HuH-7 (cell line): ENCODE measurements around the gene HEPHL1.
"Not testable (repeated sequence)": the region's sequence is repeated elsewhere in the genome, so short reads cannot be mapped to it uniquely, and the experiment has no call there.

Experiments
- DNase-seq: peaks from one replicate; pipeline ENCODE4 v3.0.0; 2011; ENCODE audit warnings: low spot score

The HEPHL1 gene

DNA sequence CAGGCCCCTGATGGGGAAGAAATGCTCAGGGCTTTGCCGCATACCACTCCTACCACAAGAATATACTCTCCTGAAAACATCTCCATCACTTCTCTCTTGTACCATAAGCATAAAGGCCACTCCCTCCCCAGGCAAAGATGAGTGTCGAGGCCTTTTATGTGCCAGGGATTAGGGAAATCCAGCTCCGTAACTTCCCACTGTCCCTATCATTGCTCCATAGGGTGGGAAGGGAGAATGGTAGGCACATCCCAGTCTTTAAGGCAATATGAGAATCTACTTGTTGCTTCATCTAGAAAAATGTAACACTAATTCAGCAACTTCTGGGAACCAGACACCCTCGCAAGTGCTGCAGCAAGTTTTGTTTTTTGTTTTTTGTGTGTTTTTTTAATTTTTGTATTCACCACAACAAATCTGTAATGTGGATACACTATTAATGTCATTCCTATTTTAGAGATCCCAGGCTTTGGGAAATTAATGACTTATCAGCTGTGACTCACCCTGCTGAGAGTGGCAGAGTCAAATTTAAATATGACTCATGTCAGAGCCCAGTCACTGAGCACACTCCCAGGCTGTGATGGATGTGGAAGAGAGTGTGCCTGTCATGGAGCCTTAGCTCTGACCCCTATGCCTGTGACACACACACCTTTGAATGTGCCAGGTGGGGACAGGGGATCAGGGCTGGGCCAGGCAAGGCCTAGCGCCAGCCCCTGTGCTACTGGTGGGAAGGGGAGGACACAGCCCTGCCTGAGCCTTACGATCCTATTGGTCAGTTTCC lies 130.9 kb downstream of the HEPHL1 start:
- DNase-seq, result no peak

DNA sequence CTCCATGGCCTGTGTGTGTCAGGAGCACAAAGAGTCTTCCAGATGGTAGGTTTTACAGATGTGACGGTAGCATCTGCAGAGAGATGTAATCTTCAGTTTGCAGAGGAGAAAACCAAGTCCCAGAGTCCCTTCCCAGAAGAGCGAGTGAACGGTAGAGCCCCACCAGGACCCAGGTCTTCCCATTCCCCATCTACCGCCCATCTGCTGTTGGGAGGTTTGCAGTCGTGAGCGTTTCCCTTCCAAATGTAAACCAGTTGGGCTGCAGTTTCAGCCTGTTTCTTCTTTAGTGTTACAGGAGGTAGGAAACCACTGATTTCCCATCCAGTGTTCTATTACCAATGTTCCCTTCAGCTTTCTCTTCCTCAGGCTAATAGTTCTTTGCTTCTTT lies 131.5 kb downstream of the HEPHL1 start:
- no peak for DNase-seq

DNA sequence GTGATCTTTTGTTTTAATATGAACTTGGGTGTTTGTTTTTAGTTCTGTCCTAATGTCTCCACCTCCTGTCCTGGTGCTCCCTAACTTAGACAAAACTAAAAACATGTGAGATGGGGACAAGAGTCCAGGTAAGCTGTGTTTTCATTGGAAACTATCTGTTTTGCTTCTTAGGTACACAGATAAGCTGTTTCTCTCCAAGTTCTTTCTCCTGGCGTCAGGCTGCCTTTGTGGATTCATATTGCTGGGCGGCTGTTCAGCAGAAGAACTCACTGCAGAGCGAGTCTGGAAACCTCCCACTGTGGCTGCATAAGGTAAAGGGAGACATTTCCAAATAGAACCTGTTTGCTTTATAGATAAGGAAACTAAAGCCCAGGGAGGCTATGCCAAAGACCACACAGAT lies 132.2 kb downstream of the HEPHL1 start:
- DNase-seq, result no peak

DNA sequence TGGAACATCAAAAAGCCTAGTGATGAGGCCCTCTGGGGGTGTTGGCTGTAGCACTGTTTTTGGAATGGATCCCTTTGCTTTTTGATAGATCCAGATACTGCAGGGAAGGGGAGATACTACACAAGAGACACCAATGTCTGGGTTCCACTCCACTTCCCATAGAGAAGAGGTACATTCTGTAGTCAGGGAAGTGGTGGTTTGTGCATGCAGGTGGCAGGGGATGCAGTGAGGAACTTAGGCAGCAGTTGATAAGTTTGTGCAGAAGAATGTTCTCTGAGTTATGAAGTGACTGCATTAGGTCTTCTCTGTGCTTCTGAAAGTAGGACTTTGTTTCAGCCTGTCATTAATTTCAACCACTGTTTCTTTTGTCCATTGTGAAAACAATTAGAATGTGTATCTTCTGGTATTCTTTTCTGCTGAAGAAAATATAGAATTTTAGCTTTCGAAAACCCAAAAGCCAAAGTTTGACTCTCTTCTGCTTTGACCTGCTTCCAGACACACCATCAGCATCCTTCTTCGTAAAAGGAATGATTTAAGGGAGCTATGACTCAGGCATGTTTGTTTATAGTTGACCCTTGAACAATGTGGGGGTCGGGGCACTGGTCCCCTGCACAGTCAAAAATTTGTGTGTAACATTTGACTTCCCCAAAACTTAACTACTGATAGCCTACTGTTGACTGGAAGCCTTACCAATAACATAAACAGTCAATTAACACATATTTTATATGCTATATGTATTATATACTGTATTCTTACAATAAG lies 133.1 kb downstream of the HEPHL1 start:
- DNase-seq, result no peak

DNA sequence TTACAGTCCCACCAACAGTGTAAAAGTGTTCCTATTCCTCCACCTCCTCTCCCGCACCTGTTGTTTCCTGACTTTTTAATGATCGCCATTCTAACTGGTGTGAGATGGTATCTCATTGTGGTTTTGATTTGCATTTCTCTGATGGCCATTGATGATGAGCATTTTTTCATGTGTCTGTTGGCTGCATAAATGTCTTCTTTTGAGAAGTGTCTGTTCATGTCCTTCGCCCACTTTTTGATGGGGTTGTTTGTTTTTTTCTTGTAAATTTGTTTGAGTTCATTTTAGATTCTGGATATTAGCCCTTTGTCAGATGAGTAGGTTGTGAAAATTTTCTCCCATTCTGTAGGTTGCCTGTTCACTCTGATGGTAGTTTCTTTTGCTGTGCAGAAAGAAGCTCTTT lies 136.2 kb downstream of the HEPHL1 start:
- DNase-seq, result not testable (repeated sequence)
